Prostate gland (tissue), 2 donors: Measurements from ENCODE around the gene SCFD2.

ENCODE experiments used
- POLR2AphosphoS5 ChIP-seq: sonication (generic); formaldehyde crosslinking; IDR thresholded peaks from one replicate; pipeline ENCODE4 v1.6.1; 2017; ENCODE audit warnings: antibody characterized with exemption
- TF ChIP-seq, protein P1 (sequence below), 4 experiments: fragments of 200-600 bp in 2 of 4; fragments of 450-650 bp in 2 of 4; sonication (generic) in 2 of 4; IDR thresholded peaks; 1 replicate in 3 of 4; 2 replicates in 1 of 4; pipeline ENCODE4 v1.5.1; 2016 to 2019; ENCODE audit warnings: antibody characterized with exemption in 4 of 4, mild to moderate bottlenecking in 2 of 4, moderate library complexity in 2 of 4

GRCh38 chr4:52883183-52883621 lies 482.7 kb downstream of the SCFD2 start:
- TF ChIP-seq, protein P1, sequence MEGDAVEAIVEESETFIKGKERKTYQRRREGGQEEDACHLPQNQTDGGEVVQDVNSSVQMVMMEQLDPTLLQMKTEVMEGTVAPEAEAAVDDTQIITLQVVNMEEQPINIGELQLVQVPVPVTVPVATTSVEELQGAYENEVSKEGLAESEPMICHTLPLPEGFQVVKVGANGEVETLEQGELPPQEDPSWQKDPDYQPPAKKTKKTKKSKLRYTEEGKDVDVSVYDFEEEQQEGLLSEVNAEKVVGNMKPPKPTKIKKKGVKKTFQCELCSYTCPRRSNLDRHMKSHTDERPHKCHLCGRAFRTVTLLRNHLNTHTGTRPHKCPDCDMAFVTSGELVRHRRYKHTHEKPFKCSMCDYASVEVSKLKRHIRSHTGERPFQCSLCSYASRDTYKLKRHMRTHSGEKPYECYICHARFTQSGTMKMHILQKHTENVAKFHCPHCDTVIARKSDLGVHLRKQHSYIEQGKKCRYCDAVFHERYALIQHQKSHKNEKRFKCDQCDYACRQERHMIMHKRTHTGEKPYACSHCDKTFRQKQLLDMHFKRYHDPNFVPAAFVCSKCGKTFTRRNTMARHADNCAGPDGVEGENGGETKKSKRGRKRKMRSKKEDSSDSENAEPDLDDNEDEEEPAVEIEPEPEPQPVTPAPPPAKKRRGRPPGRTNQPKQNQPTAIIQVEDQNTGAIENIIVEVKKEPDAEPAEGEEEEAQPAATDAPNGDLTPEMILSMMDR (IDR thresholded peaks at IDR 0.05) = no peak
- TF ChIP-seq POLR2AphosphoS5 = no peak
